ENCODE data around the gene YKT6. TPM values are rescaled to one million over a fixed set of nuclear protein-coding genes. Genes with fewer than 3 reads are reported as not detected.

Gene YKT6
- total and polyA plus RNA-seq, 2 experiments from 2014 or later, result 33.5 to 114 TPM

- no peaks in the 10 kb centered on the region for H3F3A ChIP-seq (replicated peaks; ENCODE audit: low read depth)
- peaks cover 29% of the 10 kb centered on the region for H3K36me3 ChIP-seq (ENCODE audit: insufficient read depth)
- peak overlapping the region; percentile 22; the same call in 1 of the 2 replicates for H3K27ac Mint-ChIP-seq
- H3K27me3 Mint-ChIP-seq (ENCODE audit: insufficient read depth, low read depth, poor library complexity), result no peaks in the 10 kb centered on the region
- H3K4me3 ChIP-seq, result no peak overlapping the region
- H2AFZ ChIP-seq, result no peak overlapping the region
- no peaks in the 10 kb centered on the region for H3K27me3 ChIP-seq (ENCODE audit: insufficient read depth)
- peaks cover 22% of the 10 kb centered on the region for H3K4me1 Mint-ChIP-seq
- no peak overlapping the region for H3K4me3 Mint-ChIP-seq
- DNase-seq (ENCODE audit: low spot score) (no peak), ATAC-seq (no peak)
- no peaks in the 10 kb centered on the region for H3K9me3 Mint-ChIP-seq
- no peak overlapping the region for H3K4me2 ChIP-seq
- no peak overlapping the region for H3K27ac ChIP-seq (ENCODE audit: low read depth)
- TF ChIP-seq ZNF114 (CRISPR knock-in tag; IDR thresholded peaks at IDR 0.05), result no peak
- H4K20me1 ChIP-seq (replicated peaks; ENCODE audit: insufficient read depth), result peaks cover 11% of the 10 kb centered on the region; the same call in 1 of the 2 replicates
- no peaks in the 10 kb centered on the region for H3K79me2 ChIP-seq (replicated peaks; ENCODE audit: insufficient read depth)
- peaks cover 50% of the 10 kb centered on the region for H3K36me3 Mint-ChIP-seq (ENCODE audit: low read depth)
- H3K4me1 ChIP-seq (ENCODE audit: insufficient read depth), result peaks cover 7% of the 10 kb centered on the region
- H3K9me2 ChIP-seq (ENCODE audit: insufficient read depth), result no peaks in the 10 kb centered on the region
Observed at GRCh38 chr7:44212018-44212417, 11.2 kb downstream of the YKT6 start.

GRCh38 chr7:44212581-44213184 lies 11.9 kb downstream of the YKT6 start:
- no peak overlapping the region for H3K27ac Mint-ChIP-seq
- H3K4me1 ChIP-seq (ENCODE audit: insufficient read depth), result peaks cover 7% of the 10 kb centered on the region
- H3K4me2 ChIP-seq, result no peak overlapping the region
- H3F3A ChIP-seq (replicated peaks; ENCODE audit: low read depth), result no peaks in the 10 kb centered on the region
- no peak overlapping the region for H2AFZ ChIP-seq
- H3K79me2 ChIP-seq (replicated peaks; ENCODE audit: insufficient read depth), result no peaks in the 10 kb centered on the region
- H3K36me3 Mint-ChIP-seq (ENCODE audit: low read depth), result peaks cover 45% of the 10 kb centered on the region
- no peak overlapping the region for H3K4me3 ChIP-seq
- H4K20me1 ChIP-seq (replicated peaks; ENCODE audit: insufficient read depth), result peaks cover 11% of the 10 kb centered on the region; the same call in 1 of the 2 replicates
- no peak overlapping the region for H3K27ac ChIP-seq (ENCODE audit: low read depth)
- H3K9me3 Mint-ChIP-seq, result no peaks in the 10 kb centered on the region
- no peak for DNase-seq (ENCODE audit: low spot score)
- H3K27me3 ChIP-seq (ENCODE audit: insufficient read depth), result no peaks in the 10 kb centered on the region
- no peak for ATAC-seq
- H3K4me3 Mint-ChIP-seq, result no peak overlapping the region
- H3K9me2 ChIP-seq (ENCODE audit: insufficient read depth), result no peaks in the 10 kb centered on the region
- peaks cover 24% of the 10 kb centered on the region for H3K4me1 Mint-ChIP-seq
- H3K36me3 ChIP-seq (ENCODE audit: insufficient read depth), result peaks cover 23% of the 10 kb centered on the region
- H3K27me3 Mint-ChIP-seq (ENCODE audit: insufficient read depth, low read depth, poor library complexity), result no peaks in the 10 kb centered on the region
- TF ChIP-seq EZH2 (IDR thresholded peaks at IDR 0.05; ENCODE audit: low read depth, unreplicated experiment), result no peak
- TF ChIP-seq ZNF331 (CRISPR knock-in tag; IDR thresholded peaks at IDR 0.05; ENCODE audit: low read depth), result no peak
- TF ChIP-seq REST (IDR thresholded peaks at IDR 0.05; ENCODE audit: unreplicated experiment), result no peak
- TF ChIP-seq EZH2phosphoT487 (IDR thresholded peaks at IDR 0.05; ENCODE audit: unreplicated experiment), result no peak
- TF ChIP-seq JUNB (IDR thresholded peaks at IDR 0.05; ENCODE audit: unreplicated experiment), result no peak
- no peak for TF ChIP-seq NANOG (IDR thresholded peaks at IDR 0.05; ENCODE audit: borderline replicate concordance)
- no peak for TF ChIP-seq CREB1 (CRISPR knock-in tag; IDR thresholded peaks at IDR 0.05; ENCODE audit: low read depth)
- TF ChIP-seq STAT1 (IDR thresholded peaks at IDR 0.05; ENCODE audit: unreplicated experiment), result no peak
- no peak for TF ChIP-seq ZNF462 (CRISPR knock-in tag; IDR thresholded peaks at IDR 0.05)
- TF ChIP-seq ZNF114 (CRISPR knock-in tag; IDR thresholded peaks at IDR 0.05), result no peak
- TF ChIP-seq POLR2AphosphoS5 (IDR thresholded peaks at IDR 0.05; ENCODE audit: low read depth), result no peak
- no peak for TF ChIP-seq ETS1 (IDR thresholded peaks at IDR 0.05)
